ENCODE data around the gene PPM1H.

The PPM1H gene

GRCh38 chr12:62800707-62801400 is 134.1 kb downstream of the PPM1H start:
- no peak for DNase-seq (ENCODE audit: low read depth in 3 of 3)

GRCh38 chr12:62799766-62800406 is 135.1 kb downstream of the PPM1H start:
- no peak for DNase-seq (ENCODE audit: low read depth in 3 of 3)

GRCh38 chr12:62799126-62799736 is 135.7 kb downstream of the PPM1H start:
- peak; percentile 9 to 41 (median 29) for DNase-seq (ENCODE audit: low read depth in 3 of 3)

- DNase-seq (ENCODE audit: low read depth in 3 of 3), result no peak
These were observed 140.7 kb downstream of the PPM1H start for GRCh38 chr12:62794218-62794583.

GRCh38 chr12:62793256-62794217 is 141.4 kb downstream of the PPM1H start:
- peak; percentile 39 to 58 (median 50) for DNase-seq (ENCODE audit: low read depth in 3 of 3)

GRCh38 chr12:62792236-62792870 is 142.6 kb downstream of the PPM1H start:
- DNase-seq (ENCODE audit: low read depth in 3 of 3), result no peak

- no peak for DNase-seq (ENCODE audit: low read depth in 3 of 3)
These were observed 145.1 kb downstream of the PPM1H start for GRCh38 chr12:62789851-62790250.

GRCh38 chr12:62787611-62788010 is 147.3 kb downstream of the PPM1H start:
- DNase-seq (ENCODE audit: low read depth in 3 of 3), result no peak

GRCh38 chr12:62787023-62787422 is 147.9 kb downstream of the PPM1H start:
- no peak for DNase-seq (ENCODE audit: low read depth in 3 of 3)

- DNase-seq (ENCODE audit: low read depth in 3 of 3), result no peak
These were observed 148.9 kb downstream of the PPM1H start for GRCh38 chr12:62785941-62786559.

GRCh38 chr12:62784576-62784975 is 150.4 kb downstream of the PPM1H start:
- DNase-seq (ENCODE audit: low read depth in 3 of 3), result no peak

- no peak for DNase-seq (ENCODE audit: low read depth in 3 of 3)
These were observed 151.1 kb downstream of the PPM1H start for GRCh38 chr12:62783881-62784280.

- DNase-seq (ENCODE audit: low read depth in 3 of 3), result no peak
These were observed 153.6 kb downstream of the PPM1H start for GRCh38 chr12:62781136-62781880.

GRCh38 chr12:62779488-62779887 is 155.5 kb downstream of the PPM1H start:
- DNase-seq (ENCODE audit: low read depth in 3 of 3), result no peak

- no peak for DNase-seq (ENCODE audit: low read depth in 3 of 3)
These were observed 156.8 kb downstream of the PPM1H start for GRCh38 chr12:62778187-62778586.

- no peak for DNase-seq (ENCODE audit: low read depth in 3 of 3)
These were observed 158.0 kb downstream of the PPM1H start for GRCh38 chr12:62776997-62777396.

GRCh38 chr12:62776575-62776974 is 158.4 kb downstream of the PPM1H start:
- DNase-seq (ENCODE audit: low read depth in 3 of 3), result no peak

GRCh38 chr12:62774794-62775193 is 160.2 kb downstream of the PPM1H start:
- DNase-seq (ENCODE audit: low read depth in 3 of 3), result no peak

GRCh38 chr12:62772416-62772955 is 162.5 kb downstream of the PPM1H start:
- no peak for DNase-seq (ENCODE audit: low read depth in 3 of 3)

GRCh38 chr12:62771828-62772227 is 163.1 kb downstream of the PPM1H start:
- DNase-seq (ENCODE audit: low read depth in 3 of 3), result no peak

Data from stimulated activated CD4-positive, alpha-beta T cell treated with anti-CD3 and anti-CD28 coated beads, TNF-alpha, amount 100 ng/mL, for 48 hours (primary cell).